Vagina (tissue), 2 donors: Measurements from ENCODE around the gene CFAP161.

Experiments used
- CTCF ChIP-seq, 3 experiments: fragments of 450-650 bp in 2 of 3; fragments of 200-600 bp in 1 of 3; sonication (generic) in 1 of 3; IDR thresholded peaks; one replicate each; pipeline ENCODE4 v1.5.1; 2017 to 2019; ENCODE audit warnings: antibody characterized with exemption in 3 of 3, mild to moderate bottlenecking in 2 of 3, moderate library complexity in 2 of 3
- POLR2A ChIP-seq, 2 donors: fragments of 450-650 bp; IDR thresholded peaks; one replicate each; pipeline ENCODE4 v1.6.1; 2017; ENCODE audit warnings: antibody characterized with exemption in 2 of 2, mild to moderate bottlenecking in 2 of 2, moderate library complexity in 2 of 2
- POLR2AphosphoS5 ChIP-seq, 2 donors: sonication (generic); formaldehyde crosslinking; IDR thresholded peaks; one replicate each; pipeline ENCODE4 v1.9.0; 2017; ENCODE audit warnings: antibody characterized with exemption in 2 of 2, mild to moderate bottlenecking in 2 of 2, low read depth in 1 of 2; ENCODE audit not compliant: insufficient read depth in 1 of 2

GRCh38 chr15:81168131-81168526, 34.1 kb downstream of the CFAP161 start:
- TF ChIP-seq CTCF (IDR thresholded peaks at IDR 0.05) (no peak), POLR2A (IDR thresholded peaks at IDR 0.05) (no peak), POLR2AphosphoS5 (IDR thresholded peaks at IDR 0.05; ENCODE audit: insufficient read depth in 1 of 2, low read depth in 1 of 2) (no peak)
